ENCODE measurements around the gene CLEC4F.

CLEC4F gene

GRCh38 chr2:70793450-70793849 lies 26.9 kb downstream of the CLEC4F start:
- H3K27me3 Mint-ChIP-seq = peaks cover 31% of the 10 kb centered on the region

GRCh38 chr2:70790136-70790828 lies 30.1 kb downstream of the CLEC4F start, which contains the start of gene FIGLA:
TSS of gene FIGLA (minus strand) at chr2:70790643. CDS start at chr2:70790638, 5 bp downstream.
- ATAC-seq (replicated peaks; ENCODE audit: extremely low read depth, poor library complexity, severe bottlenecking) = no peak
- H3K27ac Mint-ChIP-seq (ENCODE audit: low read depth) = no peak within 1 kb of the TSS
- no peaks in the 10 kb centered on the region for H3K36me3 Mint-ChIP-seq (ENCODE audit: insufficient read depth)
- H3K27me3 Mint-ChIP-seq = peaks cover 55% of the 10 kb centered on the region
- DNase-seq (ENCODE audit: low spot score in 2 of 2) = no peak
- H3K9me3 Mint-ChIP-seq = no peaks in the 10 kb centered on the region
- peaks cover 7% of the 10 kb centered on the region for H3K4me1 Mint-ChIP-seq
- peak within 1 kb of the TSS; percentile 67 for H3K4me3 Mint-ChIP-seq

More at GRCh38 chr2:70793450-70793849, 26.9 kb downstream of the CLEC4F start:
- H3K27ac Mint-ChIP-seq (ENCODE audit: low read depth) = no peak overlapping the region
- no peaks in the 10 kb centered on the region for H3K9me3 Mint-ChIP-seq
- ATAC-seq (replicated peaks; ENCODE audit: extremely low read depth, poor library complexity, severe bottlenecking) = no peak
- DNase-seq (ENCODE audit: low spot score in 2 of 2) = no peak
- H3K4me1 Mint-ChIP-seq = peaks cover 7% of the 10 kb centered on the region
- no peak overlapping the region for H3K4me3 Mint-ChIP-seq
- no peaks in the 10 kb centered on the region for H3K36me3 Mint-ChIP-seq (ENCODE audit: insufficient read depth)

GRCh38 chr2:70789304-70790135 lies 30.9 kb downstream of the CLEC4F start:
- Mint-ChIP-seq H3K4me3 (peak overlapping the region; percentile 67), H3K9me3 (no peaks in the 10 kb centered on the region), H3K27ac (ENCODE audit: low read depth) (no peak overlapping the region), H3K36me3 (ENCODE audit: insufficient read depth) (no peaks in the 10 kb centered on the region), H3K4me1 (peaks cover 7% of the 10 kb centered on the region), H3K27me3 (peaks cover 55% of the 10 kb centered on the region)
- DNase-seq (ENCODE audit: low spot score in 2 of 2) (peak; percentile 28 to 39), ATAC-seq (replicated peaks; ENCODE audit: extremely low read depth, poor library complexity, severe bottlenecking) (peak; percentile 58)

- Mint-ChIP-seq H3K27me3 (peaks cover 44% of the 10 kb centered on the region), H3K27ac (ENCODE audit: low read depth) (no peak overlapping the region), H3K9me3 (no peaks in the 10 kb centered on the region), H3K36me3 (ENCODE audit: insufficient read depth) (no peaks in the 10 kb centered on the region), H3K4me3 (no peak overlapping the region), H3K4me1 (peaks cover 7% of the 10 kb centered on the region)
- ATAC-seq (replicated peaks; ENCODE audit: extremely low read depth, poor library complexity, severe bottlenecking) = no peak
- DNase-seq (ENCODE audit: low spot score in 2 of 2) = no peak
These were observed 35.1 kb downstream of the CLEC4F start for GRCh38 chr2:70785137-70785911.

GRCh38 chr2:70784320-70784719 lies 36.1 kb downstream of the CLEC4F start:
- Mint-ChIP-seq H3K4me3 (no peak overlapping the region), H3K27ac (ENCODE audit: low read depth) (no peak overlapping the region), H3K27me3 (peaks cover 46% of the 10 kb centered on the region), H3K4me1 (peaks cover 1% of the 10 kb centered on the region), H3K36me3 (ENCODE audit: insufficient read depth) (no peaks in the 10 kb centered on the region), H3K9me3 (no peaks in the 10 kb centered on the region)
- no peak for ATAC-seq (replicated peaks; ENCODE audit: extremely low read depth, poor library complexity, severe bottlenecking)
- no peak for DNase-seq (ENCODE audit: low spot score in 2 of 2)

GRCh38 chr2:70779911-70780545 lies 40.4 kb downstream of the CLEC4F start:
- no peaks in the 10 kb centered on the region for H3K36me3 Mint-ChIP-seq (ENCODE audit: insufficient read depth)
- no peaks in the 10 kb centered on the region for H3K4me1 Mint-ChIP-seq
- no peaks in the 10 kb centered on the region for H3K9me3 Mint-ChIP-seq
- no peak overlapping the region for H3K27ac Mint-ChIP-seq (ENCODE audit: low read depth)
- H3K27me3 Mint-ChIP-seq = peaks cover 46% of the 10 kb centered on the region
- ATAC-seq (replicated peaks; ENCODE audit: extremely low read depth, poor library complexity, severe bottlenecking) (no peak), DNase-seq (ENCODE audit: low spot score in 2 of 2) (no peak)
- H3K4me3 Mint-ChIP-seq = no peak overlapping the region

- ATAC-seq (replicated peaks; ENCODE audit: extremely low read depth, poor library complexity, severe bottlenecking) (no peak), DNase-seq (ENCODE audit: low spot score in 2 of 2) (no peak)
- Mint-ChIP-seq H3K4me3 (no peak overlapping the region), H3K27ac (ENCODE audit: low read depth) (no peak overlapping the region), H3K4me1 (no peaks in the 10 kb centered on the region), H3K36me3 (ENCODE audit: insufficient read depth) (no peaks in the 10 kb centered on the region), H3K27me3 (peaks cover 52% of the 10 kb centered on the region), H3K9me3 (no peaks in the 10 kb centered on the region)
These were observed 40.9 kb downstream of the CLEC4F start for GRCh38 chr2:70779491-70779890.

- Mint-ChIP-seq H3K27me3 (peaks cover 60% of the 10 kb centered on the region), H3K36me3 (ENCODE audit: insufficient read depth) (no peaks in the 10 kb centered on the region), H3K4me3 (no peak overlapping the region), H3K9me3 (peaks cover 2% of the 10 kb centered on the region), H3K27ac (ENCODE audit: low read depth) (no peak overlapping the region), H3K4me1 (no peaks in the 10 kb centered on the region)
- ATAC-seq (replicated peaks; ENCODE audit: extremely low read depth, poor library complexity, severe bottlenecking) (no peak), DNase-seq (ENCODE audit: low spot score in 2 of 2) (no peak)
These were observed 41.7 kb downstream of the CLEC4F start for GRCh38 chr2:70778676-70779075.

- H3K4me1 Mint-ChIP-seq = no peaks in the 10 kb centered on the region
- H3K27ac Mint-ChIP-seq (ENCODE audit: low read depth) = no peak overlapping the region
- DNase-seq (ENCODE audit: low spot score in 2 of 2) = no peak
- no peak for ATAC-seq (replicated peaks; ENCODE audit: extremely low read depth, poor library complexity, severe bottlenecking)
- no peaks in the 10 kb centered on the region for H3K36me3 Mint-ChIP-seq (ENCODE audit: insufficient read depth)
- H3K9me3 Mint-ChIP-seq = peaks cover 5% of the 10 kb centered on the region
- H3K4me3 Mint-ChIP-seq = no peak overlapping the region
- H3K27me3 Mint-ChIP-seq = peaks cover 72% of the 10 kb centered on the region
These were observed 42.9 kb downstream of the CLEC4F start for GRCh38 chr2:70777450-70777849.

- H3K4me3 Mint-ChIP-seq = no peak overlapping the region
- H3K4me1 Mint-ChIP-seq = no peaks in the 10 kb centered on the region
- H3K27ac Mint-ChIP-seq (ENCODE audit: low read depth) = no peak overlapping the region
- no peaks in the 10 kb centered on the region for H3K36me3 Mint-ChIP-seq (ENCODE audit: insufficient read depth)
- ATAC-seq (replicated peaks; ENCODE audit: extremely low read depth, poor library complexity, severe bottlenecking) = no peak
- no peak for DNase-seq (ENCODE audit: low spot score in 2 of 2)
- H3K27me3 Mint-ChIP-seq = peaks cover 84% of the 10 kb centered on the region
- peaks cover 5% of the 10 kb centered on the region for H3K9me3 Mint-ChIP-seq
These were observed 44.1 kb downstream of the CLEC4F start for GRCh38 chr2:70776266-70776665.

- DNase-seq (ENCODE audit: low spot score in 2 of 2) = no peak
- peaks cover 87% of the 10 kb centered on the region for H3K27me3 Mint-ChIP-seq
These were observed 45.3 kb downstream of the CLEC4F start for GRCh38 chr2:70775141-70775540.

GRCh38 chr2:70772486-70773155 lies 47.8 kb downstream of the CLEC4F start:
- peaks cover 11% of the 10 kb centered on the region for H3K4me1 Mint-ChIP-seq

More at GRCh38 chr2:70775141-70775540, 45.3 kb downstream of the CLEC4F start:
- Mint-ChIP-seq H3K4me1 (no peaks in the 10 kb centered on the region), H3K27ac (ENCODE audit: low read depth) (no peak overlapping the region), H3K36me3 (ENCODE audit: insufficient read depth) (no peaks in the 10 kb centered on the region), H3K9me3 (peaks cover 5% of the 10 kb centered on the region), H3K4me3 (no peak overlapping the region)
- no peak for ATAC-seq (replicated peaks; ENCODE audit: extremely low read depth, poor library complexity, severe bottlenecking)

More at GRCh38 chr2:70772486-70773155, 47.8 kb downstream of the CLEC4F start:
- Mint-ChIP-seq H3K4me3 (no peak overlapping the region), H3K27me3 (peaks cover 88% of the 10 kb centered on the region), H3K27ac (ENCODE audit: low read depth) (no peak overlapping the region), H3K9me3 (peaks cover 5% of the 10 kb centered on the region), H3K36me3 (ENCODE audit: insufficient read depth) (peaks cover 3% of the 10 kb centered on the region)
- ATAC-seq (replicated peaks; ENCODE audit: extremely low read depth, poor library complexity, severe bottlenecking) (no peak), DNase-seq (ENCODE audit: low spot score in 2 of 2) (no peak)
